ENCODE results near the gene MAGI2. TPM values are rescaled to one million over a fixed set of nuclear protein-coding genes. Genes with fewer than 3 reads are reported as not detected.

The MAGI2 gene
- total RNA-seq, 1 donor from 2014 or later: 13.3 TPM

GRCh38 chr7:78020136-78020873 is 1433.2 kb downstream of the MAGI2 start:
- peak overlapping the region; percentile 87 for H3K27ac Mint-ChIP-seq
- peak; percentile 82 for TF ChIP-seq CTCF (conservative IDR thresholded peaks at IDR 0.05)
- DNase-seq (ENCODE audit: extremely low spot score, unreplicated experiment): no peak
- H3K36me3 Mint-ChIP-seq: no peaks in the 10 kb centered on the region
- H3K4me3 Mint-ChIP-seq: peak overlapping the region; percentile 89
- peaks cover 16% of the 10 kb centered on the region for H3K27me3 Mint-ChIP-seq
- no peaks in the 10 kb centered on the region for H3K9me3 Mint-ChIP-seq
- H3K4me1 Mint-ChIP-seq (ENCODE audit: unreplicated experiment): peaks cover 21% of the 10 kb centered on the region

- DNase-seq (ENCODE audit: extremely low spot score, unreplicated experiment): peak; percentile 79
- peaks cover 21% of the 10 kb centered on the region for H3K4me1 Mint-ChIP-seq (ENCODE audit: unreplicated experiment)
- H3K27ac Mint-ChIP-seq: peak overlapping the region; percentile 83
- H3K36me3 Mint-ChIP-seq: peaks cover 3% of the 10 kb centered on the region
- H3K4me3 Mint-ChIP-seq: peak overlapping the region; percentile 91
- H3K9me3 Mint-ChIP-seq: no peaks in the 10 kb centered on the region
- TF ChIP-seq CTCF (conservative IDR thresholded peaks at IDR 0.05): no peak
- peaks cover 16% of the 10 kb centered on the region for H3K27me3 Mint-ChIP-seq
Observed at GRCh38 chr7:78019447-78020135, 1433.9 kb downstream of the MAGI2 start.

GRCh38 chr7:78018641-78019446 is 1434.6 kb downstream of the MAGI2 start:
- Mint-ChIP-seq H3K27me3 (peaks cover 16% of the 10 kb centered on the region), H3K36me3 (peaks cover 3% of the 10 kb centered on the region), H3K4me3 (peak overlapping the region; percentile 92), H3K4me1 (ENCODE audit: unreplicated experiment) (peaks cover 21% of the 10 kb centered on the region), H3K9me3 (no peaks in the 10 kb centered on the region), H3K27ac (peak overlapping the region; percentile 83)
- TF ChIP-seq CTCF (conservative IDR thresholded peaks at IDR 0.05): peak; percentile 48
- DNase-seq (ENCODE audit: extremely low spot score, unreplicated experiment): no peak

- no peaks in the 10 kb centered on the region for H3K9me3 Mint-ChIP-seq
- DNase-seq (ENCODE audit: extremely low spot score, unreplicated experiment): no peak
- TF ChIP-seq CTCF (conservative IDR thresholded peaks at IDR 0.05): no peak
- H3K27ac Mint-ChIP-seq: peak overlapping the region; percentile 14
- peaks cover 3% of the 10 kb centered on the region for H3K36me3 Mint-ChIP-seq
- peak overlapping the region; percentile 92 for H3K4me3 Mint-ChIP-seq
- peaks cover 18% of the 10 kb centered on the region for H3K27me3 Mint-ChIP-seq
- H3K4me1 Mint-ChIP-seq (ENCODE audit: unreplicated experiment): peaks cover 28% of the 10 kb centered on the region
Observed at GRCh38 chr7:78017591-78018100, 1435.8 kb downstream of the MAGI2 start.

GRCh38 chr7:78015574-78016260 is 1437.8 kb downstream of the MAGI2 start:
- H3K4me1 Mint-ChIP-seq (ENCODE audit: unreplicated experiment): peaks cover 37% of the 10 kb centered on the region
- no peak for DNase-seq (ENCODE audit: extremely low spot score, unreplicated experiment)
- no peak overlapping the region for H3K4me3 Mint-ChIP-seq
- no peaks in the 10 kb centered on the region for H3K9me3 Mint-ChIP-seq
- peaks cover 23% of the 10 kb centered on the region for H3K27me3 Mint-ChIP-seq
- H3K36me3 Mint-ChIP-seq: peaks cover 3% of the 10 kb centered on the region
- no peak overlapping the region for H3K27ac Mint-ChIP-seq
- no peak for TF ChIP-seq CTCF (conservative IDR thresholded peaks at IDR 0.05)
